ENCODE results near the gene GAS2. TPM values are rescaled to one million over a fixed set of nuclear protein-coding genes. Genes with fewer than 3 reads are reported as not detected.

Gene GAS2
- total and polyA plus RNA-seq, 11 donors = 2.7 to 23.0 (median 10.8) TPM

- no peaks in the 10 kb centered on the region for H3K27me3 ChIP-seq
- no peak for ATAC-seq
- TF ChIP-seq CTCF (IDR thresholded peaks at IDR 0.05) (no peak), POLR2A (IDR thresholded peaks at IDR 0.05) (no peak)
- WGBS, 4 donors = 94 to 97% (median 95%) methylated on average over 1 of the region's 1 CpG
- no peaks in the 10 kb centered on the region for H3K36me3 ChIP-seq
- intact Hi-C loops (cut with DNase I) = no loop called here
- DNase-seq = no peak
- H3K4me3 ChIP-seq = no peak overlapping the region
- peaks cover 0 to 10% (median 0%) of the 10 kb centered on the region in 12 donors for H3K4me1 ChIP-seq
- H3K9me3 ChIP-seq = no peaks in the 10 kb centered on the region
- H3K27ac ChIP-seq = no peak overlapping the region
Measured at GRCh38 chr11:22795914-22796313, 129.5 kb downstream of the GAS2 start.

GRCh38 chr11:22797047-22797446 is 130.6 kb downstream of the GAS2 start:
- H3K9me3 ChIP-seq = no peaks in the 10 kb centered on the region
- no peak for TF ChIP-seq POLR2A (IDR thresholded peaks at IDR 0.05)
- TF ChIP-seq CTCF (IDR thresholded peaks at IDR 0.05) = no peak
- H3K27ac ChIP-seq = no peak overlapping the region
- WGBS, 4 donors = 76 to 88% (median 83%) methylated on average over 3 of the region's 3 CpGs
- no peak overlapping the region for H3K4me3 ChIP-seq
- no peaks in the 10 kb centered on the region for H3K27me3 ChIP-seq
- no peaks in the 10 kb centered on the region for H3K36me3 ChIP-seq
- intact Hi-C loops (cut with DNase I) = no loop called here
- ATAC-seq = no peak
- no peak for DNase-seq
- H3K4me1 ChIP-seq = peaks cover 0 to 10% (median 0%) of the 10 kb centered on the region in 12 donors

DNA sequence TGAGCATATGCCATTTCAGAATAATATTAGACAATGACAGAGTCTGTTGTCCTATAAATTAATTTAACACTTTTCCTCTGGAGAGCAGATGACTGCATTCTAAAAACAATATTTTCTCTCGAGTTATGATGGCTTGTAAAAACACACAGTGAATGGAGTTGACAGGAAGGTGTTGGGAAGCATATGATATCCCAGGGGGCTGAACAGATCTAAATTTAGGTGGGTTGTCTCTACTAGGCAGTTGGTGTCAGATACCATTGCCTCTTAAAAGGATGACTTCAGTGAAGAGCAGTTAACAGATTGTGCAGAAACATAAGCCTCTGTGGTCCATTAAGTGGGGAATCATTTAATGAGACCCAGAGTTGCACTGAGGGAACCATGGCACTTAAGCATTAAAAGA is 132.5 kb downstream of the GAS2 start:
- Histone ChIP-seq H3K4me3 (no peak overlapping the region), H3K27me3 (no peaks in the 10 kb centered on the region), H3K27ac (no peak overlapping the region), H3K36me3 (no peaks in the 10 kb centered on the region), H3K9me3 (no peaks in the 10 kb centered on the region), H3K4me1 (no peaks in the 10 kb centered on the region)
- 4 to 14% (median 12%) methylated on average over 1 of the region's 1 CpG for WGBS, 4 donors
- intact Hi-C loops (cut with DNase I) = no loop called here
- DNase-seq (no peak), ATAC-seq (no peak)
- no peak for TF ChIP-seq CTCF (IDR thresholded peaks at IDR 0.05)
- TF ChIP-seq POLR2A (IDR thresholded peaks at IDR 0.05) = no peak

GRCh38 chr11:22800482-22800881 is 134.1 kb downstream of the GAS2 start:
- ATAC-seq (no peak), DNase-seq (no peak)
- no peak overlapping the region for H3K27ac ChIP-seq
- intact Hi-C loops (cut with DNase I) = loop anchor here in 1 of 10 donors (10.0 kb wide), 1 partner anchor 366 kb away; no protein-coding TSS in a partner anchor
- H3K27me3 ChIP-seq = no peaks in the 10 kb centered on the region
- no peak overlapping the region for H3K4me3 ChIP-seq
- no peak for TF ChIP-seq CTCF (IDR thresholded peaks at IDR 0.05)
- TF ChIP-seq POLR2A (IDR thresholded peaks at IDR 0.05) = no peak
- H3K4me1 ChIP-seq = no peaks in the 10 kb centered on the region
- H3K9me3 ChIP-seq = no peaks in the 10 kb centered on the region
- 76 to 85% (median 84%) methylated on average over 5 of the region's 5 CpGs for WGBS, 4 donors
- H3K36me3 ChIP-seq = no peaks in the 10 kb centered on the region
